KOPT-K1 (cell line): Measurements from ENCODE around the gene NCOR2.

Experiments
- H3K27ac ChIP-seq: fragments of 200-600 bp; sonication (generic); 2 replicates; pipeline ENCODE4 v1.5.1; 2016; ENCODE audit warnings: antibody characterized with exemption, mild to moderate bottlenecking, low read depth, low read length; ENCODE audit not compliant: poor library complexity, severe bottlenecking
- H3K36me3 ChIP-seq: fragments of 200-600 bp; sonication (generic); 2 replicates; pipeline ENCODE4 v1.5.1; 2017; ENCODE audit warnings: antibody characterized with exemption, mild to moderate bottlenecking, low read length, moderate library complexity; ENCODE audit not compliant: insufficient read depth
- H3K9me3 ChIP-seq: fragments of 200-600 bp; sonication (generic); 2 replicates; pipeline ENCODE4 v1.5.1; 2017; ENCODE audit warnings: antibody characterized with exemption, low read length, mild to moderate bottlenecking; ENCODE audit not compliant: insufficient read depth, poor library complexity, severe bottlenecking

Gene NCOR2

DNA sequence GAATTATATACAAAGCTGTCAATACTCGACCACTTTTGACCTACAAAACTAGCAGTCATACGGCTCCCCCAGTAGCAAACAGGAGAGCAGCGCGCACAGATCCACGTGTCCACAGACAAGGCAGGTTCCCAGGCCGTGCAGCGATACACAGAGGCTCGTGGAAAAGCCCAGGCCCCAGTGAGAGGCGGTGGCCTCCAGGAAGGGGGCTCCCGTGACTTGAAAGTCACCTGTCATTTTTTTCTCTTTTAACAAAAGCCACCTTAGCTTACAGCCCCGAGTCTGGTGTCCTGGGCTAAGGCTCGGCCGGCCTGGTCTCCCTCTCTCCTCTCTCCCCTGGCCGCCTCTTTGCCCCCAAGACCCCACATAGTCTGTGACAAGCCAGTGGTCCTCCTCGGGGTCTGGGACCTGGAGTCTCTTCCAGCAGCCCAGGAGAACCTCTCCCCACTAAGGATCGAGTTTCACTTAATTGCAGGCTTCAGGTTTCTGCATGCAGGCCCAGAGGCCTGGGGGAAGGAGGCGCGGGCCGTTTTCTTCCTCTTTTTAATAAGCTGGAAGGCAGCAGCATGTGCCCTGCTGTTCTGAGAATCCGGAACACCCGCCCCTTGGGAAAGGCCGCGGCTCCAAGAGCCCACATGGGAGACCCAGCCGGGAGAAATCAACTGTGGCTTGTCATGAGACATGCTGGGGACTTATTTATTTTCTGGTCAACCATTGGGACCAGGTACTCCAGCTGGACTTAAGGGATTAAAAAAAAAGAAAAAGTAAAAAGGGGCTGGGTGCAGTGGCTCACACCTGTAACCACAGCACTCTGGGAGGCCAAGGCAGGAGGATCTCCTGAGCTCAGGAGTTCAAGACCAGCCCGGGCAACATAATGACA is 15.9 kb downstream of the NCOR2 start:
- Histone ChIP-seq H3K9me3 (no peaks in the 10 kb centered on the region), H3K27ac (no peak overlapping the region), H3K36me3 (peaks cover 5% of the 10 kb centered on the region; the same call in 1 of the 2 replicates)

DNA sequence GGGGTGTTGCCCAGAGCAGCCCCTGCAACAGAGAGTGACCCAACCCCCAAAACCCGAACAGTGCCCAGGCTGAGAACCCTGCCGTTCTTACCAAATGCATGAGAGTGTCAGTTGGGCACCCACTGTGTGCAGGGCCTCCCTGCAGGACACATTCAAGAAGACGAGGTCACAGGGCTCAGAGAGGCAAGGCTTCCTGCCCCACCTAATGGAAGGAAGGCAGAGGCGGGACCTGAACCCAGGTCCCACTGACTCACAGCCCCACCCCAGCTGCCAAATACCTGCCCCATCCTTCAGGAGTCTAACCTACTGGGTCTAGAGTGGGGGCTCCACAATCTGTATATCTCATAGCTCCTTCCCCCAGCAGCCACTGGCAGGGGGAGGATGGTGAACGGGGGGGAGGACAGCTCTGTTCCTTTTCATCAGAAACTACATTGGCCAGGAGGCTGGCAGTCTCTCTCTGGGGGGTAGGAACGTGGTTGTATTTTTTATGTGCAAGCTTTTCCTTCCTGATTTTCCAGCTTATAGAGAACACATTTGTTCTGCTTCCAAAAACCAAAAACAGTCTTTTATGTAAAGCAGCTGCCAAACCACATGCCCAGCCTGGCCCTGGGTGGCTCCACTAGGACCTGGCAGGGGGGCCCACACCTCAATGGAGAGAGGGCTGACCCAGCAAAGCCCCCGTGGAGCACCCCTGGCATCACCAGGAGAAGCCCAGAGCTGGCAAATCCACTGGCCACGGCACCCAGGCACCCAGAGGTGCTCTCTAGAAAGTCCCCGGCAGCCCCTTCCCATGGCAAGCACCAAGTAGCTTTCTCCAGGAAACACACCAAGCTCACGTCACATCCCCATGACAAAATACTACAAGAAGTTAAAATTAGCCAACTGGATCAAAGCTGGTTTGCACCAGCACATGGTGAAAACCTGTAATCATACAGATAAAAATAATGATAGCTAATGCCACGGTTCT is 17.0 kb downstream of the NCOR2 start:
- Histone ChIP-seq H3K27ac (no peak overlapping the region), H3K9me3 (no peaks in the 10 kb centered on the region)

DNA sequence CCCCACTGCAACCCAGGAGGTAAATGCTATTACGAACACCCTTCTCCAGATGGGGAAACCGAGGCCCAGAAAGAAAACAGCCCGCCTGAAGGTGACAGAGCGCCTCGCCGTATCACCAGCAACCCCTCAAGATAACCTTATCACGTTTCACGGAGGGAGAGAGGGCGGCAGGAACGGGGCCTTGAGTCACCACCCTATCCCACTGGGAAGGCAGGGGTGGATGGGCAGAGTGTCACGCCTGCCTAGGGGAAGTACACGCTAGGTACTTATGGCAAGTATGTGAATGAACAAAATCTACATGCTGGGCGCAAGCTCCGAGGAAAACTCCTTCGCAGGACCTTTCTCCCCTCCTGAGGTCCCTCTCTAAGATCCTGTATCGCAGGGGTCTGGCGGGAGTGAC is 17.8 kb downstream of the NCOR2 start:
- Histone ChIP-seq H3K27ac (no peak overlapping the region), H3K36me3 (peaks cover 5% of the 10 kb centered on the region; the same call in 1 of the 2 replicates), H3K9me3 (no peaks in the 10 kb centered on the region)

More for the DNA sequence above, 17.0 kb downstream of the NCOR2 start:
- H3K36me3 ChIP-seq: peaks cover 5% of the 10 kb centered on the region; the same call in 1 of the 2 replicates

DNA sequence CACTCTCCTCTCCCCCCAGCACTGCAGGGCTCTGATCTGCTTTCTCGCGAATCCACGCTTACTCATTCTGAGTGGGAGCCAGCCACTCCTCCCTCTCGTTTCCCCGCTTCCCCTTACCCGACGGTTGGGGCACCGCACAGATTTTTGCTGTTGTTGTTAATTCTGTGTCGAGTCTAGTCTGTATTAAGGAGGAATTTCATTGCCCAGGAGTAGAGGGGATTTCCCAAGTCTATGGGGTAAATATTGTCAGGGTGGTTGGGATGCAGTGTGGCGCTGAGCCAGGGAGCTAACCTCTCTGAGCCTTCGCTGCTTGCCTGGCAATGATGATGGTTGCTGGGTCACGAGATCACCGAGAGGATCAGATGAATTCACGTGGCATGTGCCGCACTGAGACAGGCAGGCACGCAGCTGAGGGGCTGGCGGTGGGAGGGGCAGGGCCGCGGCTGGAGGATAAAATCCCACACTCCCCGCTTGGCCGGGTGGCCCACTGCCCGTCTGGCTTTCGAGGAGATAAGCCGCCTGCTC is 18.5 kb downstream of the NCOR2 start:
- Histone ChIP-seq H3K9me3 (no peaks in the 10 kb centered on the region), H3K36me3 (peaks cover 5% of the 10 kb centered on the region; the same call in 1 of the 2 replicates), H3K27ac (no peak overlapping the region)

DNA sequence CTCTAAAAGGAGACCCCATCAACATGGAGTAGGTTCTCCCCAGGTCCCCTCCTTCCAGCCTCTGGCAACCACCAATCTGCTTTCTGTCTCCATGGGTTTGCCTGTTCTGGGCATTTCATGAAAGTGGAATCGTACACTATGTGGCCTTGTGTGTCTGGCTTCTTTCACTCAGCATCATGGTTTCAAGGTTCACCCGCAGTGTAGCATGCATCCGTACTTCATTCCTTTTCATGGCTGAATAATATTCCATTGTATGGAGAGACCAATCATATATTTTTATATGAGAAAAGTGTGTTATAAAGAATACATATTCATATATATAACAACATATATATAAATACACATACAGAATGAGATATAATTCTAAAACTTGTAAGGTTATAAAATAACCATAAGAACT is 19.8 kb downstream of the NCOR2 start:
- Histone ChIP-seq H3K36me3 (peaks cover 5% of the 10 kb centered on the region; the same call in 1 of the 2 replicates), H3K27ac (no peak overlapping the region), H3K9me3 (no peaks in the 10 kb centered on the region)

DNA sequence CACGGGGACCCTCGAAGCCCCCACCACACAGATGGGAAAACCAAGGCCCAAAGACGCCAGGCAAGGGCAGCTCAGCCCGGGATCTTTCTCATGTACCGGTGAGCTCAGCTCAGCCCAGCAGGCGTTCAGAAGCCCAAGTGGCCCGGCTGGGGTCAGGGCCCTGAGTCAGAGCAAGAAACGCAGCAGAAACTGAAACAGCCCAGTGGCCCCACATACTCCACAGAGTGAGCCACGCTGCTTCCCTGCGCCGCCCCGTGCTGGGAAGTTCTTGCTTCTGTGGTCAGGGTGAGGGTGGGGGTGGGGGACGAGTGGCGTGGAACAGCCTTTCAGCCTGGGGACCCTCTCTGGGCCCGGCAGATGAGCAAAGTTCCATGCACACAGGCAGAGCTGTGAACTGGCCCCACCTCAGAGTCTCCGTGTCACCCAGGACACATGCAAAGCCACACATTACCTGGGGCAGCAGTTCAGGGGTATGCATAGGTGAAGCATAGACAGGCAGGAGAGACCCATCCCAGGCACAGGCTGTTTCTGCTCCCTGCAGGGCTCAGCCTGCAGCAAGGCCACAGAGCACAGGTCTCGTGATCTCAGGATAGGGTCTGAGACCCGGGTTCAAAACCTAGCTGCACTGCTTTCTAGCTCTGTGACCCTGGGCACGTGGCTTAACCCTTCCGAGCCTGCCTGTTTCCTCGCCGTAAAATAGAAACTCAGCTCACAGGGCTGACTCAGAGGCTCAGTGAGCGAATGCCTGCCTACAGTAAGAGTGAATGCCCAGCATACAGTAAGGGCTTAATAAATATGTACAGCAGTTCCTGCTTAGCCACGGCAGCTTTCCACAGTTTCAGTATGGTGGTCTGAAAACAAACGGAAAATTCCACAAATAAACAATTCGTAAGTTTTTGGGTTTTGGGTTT is 21.6 kb downstream of the NCOR2 start:
- Histone ChIP-seq H3K27ac (no peak overlapping the region), H3K9me3 (no peaks in the 10 kb centered on the region), H3K36me3 (peaks cover 5% of the 10 kb centered on the region; the same call in 1 of the 2 replicates)

DNA sequence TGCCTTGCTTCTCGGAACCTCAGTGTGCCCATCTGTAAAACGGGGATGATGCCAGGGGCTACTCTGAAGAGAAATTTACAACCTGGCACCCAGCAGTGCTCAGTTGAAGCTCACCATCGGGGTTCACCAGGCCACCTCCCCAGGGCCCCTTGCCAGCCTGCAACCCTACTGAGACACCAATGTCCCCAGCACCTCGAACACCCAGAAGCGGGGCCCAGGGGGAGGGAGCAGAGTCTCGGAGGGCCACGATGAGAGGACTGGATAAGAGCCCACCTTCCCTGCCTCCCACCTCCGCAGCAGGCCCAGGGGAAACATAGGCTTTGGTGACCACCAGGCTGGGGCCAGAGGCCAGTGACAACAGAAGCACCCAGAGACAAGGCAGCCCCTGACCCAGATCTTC is 22.4 kb downstream of the NCOR2 start:
- Histone ChIP-seq H3K27ac (no peak overlapping the region), H3K36me3 (peaks cover 5% of the 10 kb centered on the region; the same call in 1 of the 2 replicates), H3K9me3 (no peaks in the 10 kb centered on the region)

DNA sequence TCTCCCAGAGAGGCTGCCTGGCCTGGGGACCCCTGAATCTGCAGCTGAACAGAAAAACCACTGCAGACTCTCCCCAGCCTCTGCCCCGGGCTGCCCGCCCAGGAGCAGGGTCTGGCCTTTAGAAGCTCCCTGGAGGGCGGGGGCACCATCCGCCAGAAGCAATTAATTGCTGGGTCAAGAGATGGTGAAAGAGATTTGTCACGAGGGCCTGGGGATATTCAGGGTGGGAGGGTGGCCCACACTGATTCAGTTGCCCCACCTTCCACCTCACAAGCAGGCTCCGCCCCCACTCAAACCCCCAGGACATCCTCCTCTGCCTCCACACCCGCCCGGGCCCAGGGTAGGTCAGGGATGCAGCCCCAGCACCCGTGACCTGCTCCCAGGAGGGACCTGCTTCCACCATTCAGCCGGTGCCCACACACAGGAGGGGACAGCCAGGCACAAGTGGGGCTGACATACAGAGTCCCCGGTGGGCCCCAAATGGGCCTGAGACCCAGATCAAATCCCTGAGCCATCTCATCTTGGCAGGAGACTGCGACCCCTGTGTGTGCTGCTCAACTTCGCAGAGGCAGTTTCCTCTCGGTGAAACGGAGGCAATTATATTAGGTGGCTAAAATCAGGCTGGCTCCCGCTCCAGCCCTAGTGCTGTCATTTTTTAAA is 23.0 kb downstream of the NCOR2 start:
- Histone ChIP-seq H3K36me3 (peaks cover 5% of the 10 kb centered on the region; the same call in 1 of the 2 replicates), H3K9me3 (no peaks in the 10 kb centered on the region), H3K27ac (no peak overlapping the region)

DNA sequence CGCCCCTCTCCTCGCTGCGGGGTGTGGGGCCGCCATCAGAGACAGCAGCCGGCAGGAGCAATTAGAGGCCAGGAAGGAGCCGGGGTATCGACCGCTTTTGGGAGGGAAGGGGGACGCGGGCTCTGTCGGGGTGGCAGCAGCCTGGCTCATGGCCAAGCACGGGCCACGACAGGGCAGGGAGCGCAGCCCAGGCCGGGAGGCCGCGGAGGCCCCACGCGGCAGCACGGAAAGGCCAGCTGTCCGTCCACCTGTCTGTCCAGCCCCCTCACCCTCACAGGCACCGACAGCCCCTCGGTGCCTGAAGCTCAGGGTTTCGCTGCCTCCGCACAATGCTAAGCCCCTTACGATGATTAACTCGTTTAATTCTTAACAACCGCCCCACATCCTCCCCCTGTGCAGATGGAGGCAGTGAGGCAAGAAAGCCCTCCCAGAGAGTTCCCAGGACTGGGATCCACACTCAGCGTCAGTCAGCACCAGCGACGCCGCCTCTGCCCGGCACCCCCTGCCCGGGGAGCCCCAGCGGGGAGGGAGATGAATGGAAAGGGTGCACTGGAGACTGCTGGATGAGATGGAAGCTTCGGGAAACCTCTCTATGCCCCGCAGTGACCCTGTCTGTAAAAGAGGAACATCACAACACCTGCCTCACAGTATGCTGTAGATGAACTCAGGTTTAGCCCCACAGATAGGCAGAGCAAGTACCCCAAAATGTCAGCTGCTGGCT is 23.7 kb downstream of the NCOR2 start:
- H3K27ac ChIP-seq: no peak overlapping the region
- H3K9me3 ChIP-seq: no peaks in the 10 kb centered on the region
- H3K36me3 ChIP-seq: peaks cover 5% of the 10 kb centered on the region; the same call in 1 of the 2 replicates

DNA sequence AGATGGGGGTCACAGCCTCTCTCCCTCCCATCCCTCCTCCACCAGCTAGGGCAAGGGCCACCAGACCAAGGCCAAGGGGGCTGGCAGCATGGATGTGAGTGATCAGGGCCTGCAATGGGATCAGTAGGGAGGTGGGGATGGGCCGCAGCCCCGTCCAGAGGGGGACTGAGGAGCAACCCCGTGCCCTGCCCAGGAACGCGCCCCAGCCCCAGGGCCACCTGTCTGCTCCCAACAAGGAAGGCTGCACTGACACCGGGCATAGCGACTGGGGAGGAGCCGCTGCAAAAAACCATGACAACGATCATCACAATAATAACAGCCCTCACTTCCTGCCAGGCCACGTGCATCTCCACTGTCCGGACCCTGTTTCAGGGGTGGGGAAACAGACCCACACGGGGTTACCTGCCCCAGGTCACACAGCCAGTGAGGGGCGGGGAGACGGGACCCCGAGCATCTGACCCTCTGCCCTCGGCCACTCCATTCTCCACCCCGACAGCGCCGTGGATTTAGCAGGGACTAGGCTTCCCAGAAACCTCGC is 24.3 kb downstream of the NCOR2 start:
- no peaks in the 10 kb centered on the region for H3K9me3 ChIP-seq
- H3K36me3 ChIP-seq: peaks cover 3% of the 10 kb centered on the region; the same call in 1 of the 2 replicates
- no peak overlapping the region for H3K27ac ChIP-seq

DNA sequence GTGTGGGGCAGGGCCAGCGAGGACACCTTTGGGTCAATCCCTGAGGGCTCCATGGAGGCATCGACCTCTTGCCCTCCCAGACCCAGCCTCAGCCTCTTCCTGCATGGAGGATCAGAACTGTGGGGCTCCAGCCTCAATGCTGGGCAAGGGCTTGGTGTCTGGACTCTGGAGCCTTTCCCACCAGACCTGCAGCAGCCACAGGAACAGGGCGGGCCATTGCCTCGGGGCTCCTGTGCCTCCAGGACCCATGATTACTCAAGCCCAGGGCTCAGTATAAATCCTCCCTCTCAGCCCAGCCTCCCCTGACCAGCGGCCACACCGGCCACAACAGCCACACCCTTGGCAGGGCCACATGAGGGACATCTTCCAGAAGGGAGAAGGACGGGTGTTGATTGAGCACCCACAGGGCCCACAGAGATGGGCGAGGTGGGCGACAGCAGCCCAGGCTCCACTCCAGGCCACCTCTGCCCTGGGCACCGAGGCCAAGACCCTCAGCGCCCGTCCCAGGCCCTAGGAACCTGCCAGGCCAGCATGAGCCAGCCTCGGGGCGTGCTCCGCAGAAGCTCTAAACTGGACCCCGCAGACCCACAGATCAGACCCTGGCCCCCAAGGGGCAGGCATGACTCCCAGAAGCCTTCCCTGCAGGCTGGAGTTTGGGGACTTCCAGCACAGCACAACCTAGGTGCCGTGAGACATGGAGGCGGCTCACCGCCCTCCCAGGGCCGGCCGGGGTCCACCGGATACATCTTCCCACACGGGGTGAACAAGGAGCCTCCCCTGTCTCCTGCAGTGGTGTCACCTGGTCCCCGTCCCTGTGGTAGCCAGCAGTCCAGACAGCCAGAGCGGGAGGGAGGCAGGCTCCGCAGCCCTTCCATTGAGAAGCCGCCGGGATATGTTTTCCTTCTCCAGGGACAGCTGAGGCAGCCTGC is 25.1 kb downstream of the NCOR2 start:
- no peaks in the 10 kb centered on the region for H3K9me3 ChIP-seq
- H3K27ac ChIP-seq: no peak overlapping the region
- no peaks in the 10 kb centered on the region for H3K36me3 ChIP-seq

DNA sequence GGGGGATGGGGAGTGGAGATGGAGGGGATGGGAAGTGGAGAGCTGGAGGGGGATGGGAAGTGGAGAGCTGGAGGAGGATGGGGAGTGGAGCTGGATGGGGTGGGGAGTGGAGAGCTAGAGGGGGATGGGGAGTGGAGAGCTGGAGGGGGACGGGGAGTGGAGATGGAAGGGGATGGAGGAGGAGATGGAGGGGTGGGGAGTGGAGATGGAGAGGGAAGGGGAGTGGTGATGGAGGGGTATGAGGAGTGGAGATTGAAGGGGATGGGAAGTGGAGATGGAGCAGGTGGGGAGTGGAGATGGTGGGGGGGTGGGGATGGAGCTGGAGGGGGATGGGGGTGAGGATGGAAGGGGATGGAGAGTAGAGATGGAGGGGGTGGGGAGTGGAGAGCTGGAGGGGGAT is 26.1 kb downstream of the NCOR2 start:
- H3K36me3 ChIP-seq: no peaks in the 10 kb centered on the region
- H3K27ac ChIP-seq: no peak overlapping the region

More for the DNA sequence above, 26.1 kb downstream of the NCOR2 start:
- no peaks in the 10 kb centered on the region for H3K9me3 ChIP-seq
